ENCODE results near the gene IGF2R.

The IGF2R gene

GRCh38 chr6:160071805-160072690 is 103.2 kb downstream of the IGF2R start:
- DNase-seq (ENCODE audit: insufficient read length, low spot score) = no peak
- FAIRE-seq = no peak

DNA sequence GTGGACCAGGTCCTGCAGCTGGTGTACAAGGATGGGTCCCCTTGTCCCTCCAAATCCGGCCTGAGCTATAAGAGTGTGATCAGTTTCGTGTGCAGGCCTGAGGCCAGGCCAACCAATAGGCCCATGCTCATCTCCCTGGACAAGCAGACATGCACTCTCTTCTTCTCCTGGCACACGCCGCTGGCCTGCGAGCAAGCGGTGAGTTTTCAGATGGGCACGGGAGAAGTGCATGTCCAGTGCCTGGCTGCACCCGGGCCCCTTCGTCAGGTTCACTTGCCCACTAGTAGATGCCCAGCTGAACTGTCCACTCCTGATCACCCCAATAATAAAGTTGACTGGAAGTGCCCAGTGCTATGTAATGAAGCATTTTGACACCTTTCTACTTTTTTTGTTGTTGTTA is 104.4 kb downstream of the IGF2R start:
- no peak for TF ChIP-seq POLR2A (IDR thresholded peaks at IDR 0.05; ENCODE audit: low read depth, low read length)
- FAIRE-seq (no peak), DNase-seq (ENCODE audit: insufficient read length, low spot score) (no peak)

More at GRCh38 chr6:160071805-160072690, 103.2 kb downstream of the IGF2R start:
- no peak for TF ChIP-seq POLR2A (IDR thresholded peaks at IDR 0.05; ENCODE audit: low read depth, low read length)

DNA sequence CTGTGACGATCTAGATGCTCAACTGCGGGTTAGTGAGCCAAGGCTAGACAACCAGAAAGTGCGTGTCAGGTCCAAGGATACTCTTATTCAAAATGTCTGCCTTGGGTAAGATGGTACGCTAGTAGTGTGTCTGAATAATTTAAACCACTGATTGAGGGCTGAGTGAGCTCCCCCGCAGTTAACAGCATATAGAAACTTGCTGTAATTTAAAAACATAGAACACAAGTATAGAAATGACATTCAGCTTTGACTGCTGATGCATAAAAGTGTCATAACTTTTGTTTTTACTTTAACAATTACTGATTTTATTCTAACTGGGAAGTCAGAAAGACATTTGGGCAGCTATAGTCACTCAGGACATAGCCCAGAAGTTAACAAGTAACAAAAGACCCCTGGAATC is 107.1 kb downstream of the IGF2R start:
- TF ChIP-seq POLR2A (IDR thresholded peaks at IDR 0.05; ENCODE audit: low read depth, low read length) = no peak
- FAIRE-seq = no peak
- no peak for DNase-seq (ENCODE audit: insufficient read length, low spot score)

GRCh38 chr6:160077024-160077423 is 108.1 kb downstream of the IGF2R start:
- FAIRE-seq (no peak), DNase-seq (ENCODE audit: insufficient read length, low spot score) (no peak)
- no peak for TF ChIP-seq POLR2A (IDR thresholded peaks at IDR 0.05; ENCODE audit: low read depth, low read length)

DNA sequence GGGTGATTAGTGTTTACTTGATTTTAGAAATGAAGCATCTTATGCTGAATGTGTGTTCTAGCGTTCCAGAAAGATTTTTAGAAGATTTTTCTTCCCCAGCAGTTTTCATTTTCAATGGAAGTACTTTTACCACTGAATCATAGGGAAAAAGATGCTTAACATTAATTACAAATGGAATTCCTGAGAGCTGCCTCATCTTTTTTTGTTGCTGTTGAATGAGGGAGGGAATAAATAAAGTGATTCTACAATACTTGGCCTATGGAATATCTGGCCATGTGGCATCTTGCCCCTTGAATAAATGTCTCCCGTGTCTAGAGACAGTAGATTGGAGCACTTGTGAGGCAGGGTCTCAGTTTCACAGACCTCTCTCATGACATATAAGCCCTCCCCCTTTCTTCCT is 108.6 kb downstream of the IGF2R start:
- FAIRE-seq (no peak), DNase-seq (ENCODE audit: insufficient read length, low spot score) (no peak)
- TF ChIP-seq POLR2A (IDR thresholded peaks at IDR 0.05; ENCODE audit: low read depth, low read length) = no peak

- no peak for TF ChIP-seq POLR2A (IDR thresholded peaks at IDR 0.05; ENCODE audit: low read depth, low read length)
- no peak for FAIRE-seq
- DNase-seq (ENCODE audit: insufficient read length, low spot score) = no peak
Measured at GRCh38 chr6:160078883-160079685, 110.2 kb downstream of the IGF2R start.

GRCh38 chr6:160079686-160080043 is 110.8 kb downstream of the IGF2R start:
- DNase-seq (ENCODE audit: insufficient read length, low spot score) (no peak), FAIRE-seq (no peak)
- no peak for TF ChIP-seq POLR2A (IDR thresholded peaks at IDR 0.05; ENCODE audit: low read depth, low read length)

GRCh38 chr6:160080097-160080496 is 111.2 kb downstream of the IGF2R start:
- no peak for TF ChIP-seq POLR2A (IDR thresholded peaks at IDR 0.05; ENCODE audit: low read depth, low read length)
- DNase-seq (ENCODE audit: insufficient read length, low spot score) = no peak
- FAIRE-seq = no peak

- TF ChIP-seq POLR2A (IDR thresholded peaks at IDR 0.05; ENCODE audit: low read depth, low read length) = no peak
- DNase-seq (ENCODE audit: insufficient read length, low spot score) (no peak), FAIRE-seq (no peak)
Measured at GRCh38 chr6:160081398-160081797, 112.5 kb downstream of the IGF2R start.

GRCh38 chr6:160082627-160083026 is 113.7 kb downstream of the IGF2R start:
- FAIRE-seq = no peak
- no peak for DNase-seq (ENCODE audit: insufficient read length, low spot score)
- no peak for TF ChIP-seq POLR2A (IDR thresholded peaks at IDR 0.05; ENCODE audit: low read depth, low read length)

DNA sequence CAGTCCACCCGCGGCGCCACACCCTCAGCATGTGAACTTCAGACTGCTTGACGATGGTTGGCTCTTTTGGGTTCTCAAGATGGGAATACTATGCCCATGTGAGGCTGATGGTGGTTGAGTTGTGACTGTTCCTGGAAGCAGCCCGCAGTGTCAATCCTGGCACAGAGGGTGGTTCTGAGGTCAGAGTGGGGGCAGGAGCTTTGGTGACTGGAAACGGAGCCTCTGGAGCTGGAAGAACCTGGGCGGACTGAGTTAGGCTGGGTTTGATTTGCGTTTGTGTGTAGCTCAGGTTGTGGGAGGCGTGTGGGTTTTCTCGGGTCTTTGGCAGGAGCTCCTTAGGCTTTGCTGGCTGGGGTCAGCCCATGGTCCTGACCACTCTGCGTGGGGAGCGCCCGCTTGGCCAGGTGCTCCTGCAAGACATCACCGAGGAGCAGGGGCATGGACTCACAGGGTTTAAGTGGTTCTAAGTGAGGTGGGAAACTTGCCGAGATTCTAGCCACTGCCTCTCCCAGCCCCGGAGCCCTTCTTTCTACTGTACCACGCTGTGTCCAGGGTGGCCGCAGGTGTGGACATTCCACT is 115.4 kb downstream of the IGF2R start:
- FAIRE-seq = no peak
- no peak for TF ChIP-seq POLR2A (IDR thresholded peaks at IDR 0.05; ENCODE audit: low read depth, low read length)
- DNase-seq (ENCODE audit: insufficient read length, low spot score) = no peak

DNA sequence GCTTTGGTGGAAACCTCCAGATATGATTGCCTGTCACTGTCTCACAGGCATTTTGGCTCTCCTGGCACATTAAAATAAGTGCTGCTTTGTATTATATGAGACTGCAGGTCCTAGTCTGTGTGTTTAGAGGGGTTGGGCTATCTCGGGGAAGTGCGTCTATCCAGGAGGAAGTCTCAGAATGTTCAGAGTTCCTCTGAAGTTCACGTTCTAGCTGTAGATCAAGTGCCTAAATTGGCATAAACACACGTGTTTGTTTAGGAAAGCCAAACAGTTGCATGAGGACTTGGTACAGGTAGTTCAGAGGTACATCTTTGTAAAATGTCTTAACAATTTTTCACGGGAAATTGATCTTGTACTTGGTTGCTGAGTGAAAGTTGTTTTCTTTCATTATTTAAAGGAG is 116.3 kb downstream of the IGF2R start:
- DNase-seq (ENCODE audit: insufficient read length, low spot score) (no peak), FAIRE-seq (no peak)
- no peak for TF ChIP-seq POLR2A (IDR thresholded peaks at IDR 0.05; ENCODE audit: low read depth, low read length)

DNA sequence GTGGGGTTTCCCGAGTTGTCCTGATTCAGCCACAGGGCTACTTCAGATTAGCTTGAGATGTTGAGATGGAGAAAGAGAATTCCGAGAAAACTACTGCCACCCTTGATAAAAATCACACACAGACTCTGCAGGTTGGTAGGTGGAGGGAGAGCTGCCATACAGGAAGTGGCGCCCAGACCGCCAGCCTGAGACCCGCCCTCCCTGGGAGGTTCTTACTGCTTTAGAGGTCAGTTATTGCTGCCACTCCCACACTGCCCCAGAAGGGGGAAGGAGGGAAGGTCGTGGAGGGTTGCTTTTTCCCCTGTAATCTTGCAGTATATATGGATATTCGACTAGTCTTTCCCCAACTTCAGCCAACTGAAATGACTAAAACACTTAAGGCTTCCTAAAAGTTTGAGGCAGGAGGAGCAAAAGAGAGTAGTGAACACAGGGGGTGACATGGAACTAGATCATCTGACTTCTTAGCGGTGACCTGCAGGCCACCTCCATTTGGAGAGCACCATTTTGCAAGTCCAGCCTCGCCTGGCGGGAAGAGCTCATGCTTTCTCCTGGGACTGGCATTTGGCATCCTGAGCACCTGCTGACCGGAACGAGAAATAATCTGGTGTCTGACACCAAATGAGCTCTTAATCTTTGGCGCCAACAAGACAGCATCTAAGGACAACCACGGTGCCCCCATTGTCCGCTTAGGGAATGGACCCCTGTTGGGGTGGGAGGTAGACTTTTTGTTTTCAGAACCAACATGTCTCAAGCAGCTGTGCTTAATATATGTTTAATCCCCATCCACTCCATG is 117.0 kb downstream of the IGF2R start:
- no peak for TF ChIP-seq POLR2A (IDR thresholded peaks at IDR 0.05; ENCODE audit: low read depth, low read length)
- DNase-seq (ENCODE audit: insufficient read length, low spot score) = no peak
- FAIRE-seq = no peak

GRCh38 chr6:160086754-160087153 is 117.9 kb downstream of the IGF2R start:
- DNase-seq (ENCODE audit: insufficient read length, low spot score) (no peak), FAIRE-seq (no peak)
- no peak for TF ChIP-seq POLR2A (IDR thresholded peaks at IDR 0.05; ENCODE audit: low read depth, low read length)

Measured in H54 (cell line).